Activated CD4-positive, alpha-beta T cell treated with anti-CD3 and anti-CD28 coated beads, Interleukin-2, amount 50 U/mL, for 16 hours (primary cell): Measurements from ENCODE around the gene PCP2.
"Not testable (repeated sequence)": the region's sequence is repeated elsewhere in the genome, so short reads cannot be mapped to it uniquely, and the experiment has no call there.

ENCODE experiments used
- DNase-seq: peaks from one replicate; pipeline ENCODE4 v3.0.0-alpha.2; 2020

The PCP2 gene

GRCh38 chr19:7661744-7662538 is 28.4 kb upstream of the PCP2 start:
- DNase-seq: no peak

DNA sequence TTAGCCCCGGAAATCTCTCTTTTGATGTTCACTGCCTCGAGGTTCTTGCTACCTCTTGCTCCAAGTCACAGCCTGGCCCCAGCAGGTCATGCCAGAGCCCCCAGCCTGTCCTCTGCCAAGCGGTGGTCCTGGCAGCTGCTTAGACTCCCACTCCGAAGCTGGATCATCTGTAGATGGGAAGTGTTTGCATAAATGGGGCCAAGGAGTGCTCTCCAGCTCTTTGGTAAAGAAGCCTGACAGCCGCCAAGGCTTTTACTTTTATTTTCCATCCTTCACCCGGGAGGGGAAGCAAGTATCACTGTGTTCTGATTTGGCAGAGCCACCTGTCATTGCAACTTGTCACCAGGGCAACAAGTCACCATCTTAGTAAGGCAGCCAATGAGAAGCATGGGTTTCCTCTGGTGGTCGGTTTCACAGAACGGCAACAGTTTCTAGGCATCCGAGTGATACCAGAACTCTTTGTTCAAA is 24.7 kb upstream of the PCP2 start:
- peak; percentile 68 for DNase-seq

GRCh38 chr19:7657131-7657751 is 23.7 kb upstream of the PCP2 start:
- no peak for DNase-seq

DNA sequence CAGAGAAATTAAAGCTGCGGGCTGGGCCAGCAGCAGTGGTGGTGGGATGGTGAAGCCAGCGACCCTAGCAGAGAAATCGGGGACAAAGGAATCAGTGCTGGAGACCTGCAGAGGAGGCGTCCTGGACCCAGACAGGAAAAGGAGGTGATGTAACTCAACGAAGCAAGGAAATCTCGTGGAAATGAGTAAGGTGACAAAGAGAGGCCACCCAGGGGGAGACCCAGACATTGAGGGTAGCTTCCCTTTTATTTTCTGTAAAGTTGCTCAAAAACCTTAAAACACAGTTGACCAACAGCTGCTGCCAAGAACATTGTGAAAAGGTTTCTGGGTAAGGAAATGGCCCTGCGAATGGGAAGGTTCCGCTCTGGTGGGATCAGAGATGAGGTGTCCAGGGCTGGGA is 22.1 kb upstream of the PCP2 start:
- no peak for DNase-seq

DNA sequence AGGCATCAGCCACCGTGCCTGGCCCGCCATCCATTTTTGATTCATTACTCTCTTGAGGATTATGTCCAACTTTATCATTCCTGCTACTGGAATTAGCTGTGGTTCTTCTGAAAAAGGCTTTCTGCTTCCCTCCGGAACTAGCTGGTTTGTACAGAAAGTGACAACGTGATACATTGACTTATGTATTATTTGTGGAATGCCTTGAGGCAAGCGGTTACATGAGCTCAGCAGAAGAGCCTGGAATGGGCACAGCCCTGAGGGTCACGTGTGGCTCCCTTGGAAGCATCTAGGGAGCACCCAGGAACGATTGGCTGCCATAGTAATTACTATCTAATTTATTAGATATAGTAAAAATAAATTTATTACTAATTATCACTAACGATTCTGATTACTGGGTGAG is 20.9 kb upstream of the PCP2 start:
- DNase-seq: no peak

DNA sequence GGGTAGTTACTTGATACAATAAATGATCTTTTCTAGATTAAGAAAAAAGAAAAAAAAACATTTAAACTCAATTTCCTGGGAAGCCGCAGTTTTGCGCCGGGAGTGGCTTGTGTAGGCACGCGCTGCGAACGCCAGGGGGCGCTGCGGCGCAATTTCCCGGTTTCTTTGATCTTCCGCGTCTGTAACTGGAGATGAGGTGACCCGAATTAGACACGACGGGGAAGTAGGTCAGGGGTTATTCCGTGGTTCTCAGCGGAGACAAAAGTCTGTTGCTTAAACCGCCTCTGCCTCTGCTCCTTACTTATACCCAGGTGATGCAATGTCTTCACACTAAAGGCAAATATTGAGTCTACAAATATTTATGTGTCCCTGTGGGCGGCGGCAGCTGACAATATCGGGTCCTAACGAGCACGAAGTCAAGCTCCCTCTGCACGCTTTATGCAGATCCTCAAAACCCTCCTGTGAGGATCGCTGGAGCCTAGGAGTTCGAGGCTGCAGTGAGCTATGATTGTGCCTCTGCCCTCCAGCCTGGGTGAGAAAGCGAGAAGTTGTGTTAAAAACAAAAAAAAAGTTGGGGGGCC is 18.6 kb upstream of the PCP2 start:
- DNase-seq: peak; percentile 82

GRCh38 chr19:7650148-7650547 is 16.6 kb upstream of the PCP2 start:
- DNase-seq: no peak

- DNase-seq: no peak
These were observed 14.9 kb upstream of the PCP2 start for GRCh38 chr19:7648265-7649014.

GRCh38 chr19:7647156-7647555 is 13.6 kb upstream of the PCP2 start:
- DNase-seq: no peak

DNA sequence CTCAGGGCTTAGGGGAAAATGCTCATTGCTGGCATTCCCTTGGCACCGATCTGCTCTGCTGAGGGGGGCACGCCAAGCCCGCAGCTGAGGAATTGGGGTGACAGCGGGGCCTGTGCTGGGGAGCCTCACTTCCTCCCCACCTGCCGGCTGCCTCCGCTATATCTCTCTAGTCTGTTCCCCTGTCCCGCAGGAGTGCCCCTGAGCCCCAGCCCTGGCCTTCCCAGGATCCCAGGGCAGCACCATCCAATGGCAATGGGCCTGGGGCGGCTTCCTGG is 12.8 kb upstream of the PCP2 start:
- no peak for DNase-seq

DNA sequence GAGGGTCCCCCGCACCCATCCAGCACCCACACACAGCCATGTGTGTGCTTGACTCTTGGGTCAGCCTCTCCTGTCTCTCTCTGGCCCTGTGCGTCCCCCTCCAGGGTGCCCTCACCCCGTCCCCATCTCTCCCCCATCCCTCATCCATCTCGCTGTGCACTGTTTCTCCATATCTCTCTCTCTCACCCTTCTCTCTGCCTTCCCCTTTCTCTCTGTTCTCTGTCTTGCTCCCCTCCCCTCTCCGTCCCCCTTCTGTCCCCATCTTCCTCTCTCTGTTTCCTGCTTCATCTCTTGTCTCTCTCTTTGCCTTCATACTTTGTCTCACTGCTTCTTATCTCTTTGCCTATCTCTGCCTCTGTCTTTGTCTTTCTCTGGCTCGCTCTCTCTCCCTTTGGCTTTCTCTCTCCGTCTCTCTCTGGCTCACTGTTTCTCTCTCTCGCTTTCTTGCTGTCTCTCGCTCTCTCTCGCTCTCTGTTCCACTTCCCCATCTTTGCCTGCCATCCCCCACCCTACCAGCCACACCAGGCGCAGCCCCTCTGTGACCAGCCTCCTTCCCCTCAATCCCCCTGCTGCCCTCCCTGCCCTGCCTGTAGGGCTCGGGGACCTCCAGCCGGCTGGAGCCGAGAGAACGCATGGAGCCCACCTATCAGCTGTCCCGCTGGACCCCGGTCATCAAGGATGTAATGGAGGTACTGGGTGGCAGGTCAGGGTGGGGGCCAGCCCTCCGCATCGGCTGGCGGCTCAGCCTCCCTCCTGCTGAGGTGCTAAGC is 12.3 kb upstream of the PCP2 start:
- no peak for DNase-seq

- DNase-seq: no peak
These were observed 11.6 kb upstream of the PCP2 start for GRCh38 chr19:7645163-7645562.

GRCh38 chr19:7644550-7644877 is 11.0 kb upstream of the PCP2 start:
- no peak for DNase-seq

GRCh38 chr19:7643629-7644549 is 10.4 kb upstream of the PCP2 start:
- not testable (repeated sequence) for DNase-seq

- no peak for DNase-seq
These were observed 9.5 kb upstream of the PCP2 start for GRCh38 chr19:7643031-7643415.

DNA sequence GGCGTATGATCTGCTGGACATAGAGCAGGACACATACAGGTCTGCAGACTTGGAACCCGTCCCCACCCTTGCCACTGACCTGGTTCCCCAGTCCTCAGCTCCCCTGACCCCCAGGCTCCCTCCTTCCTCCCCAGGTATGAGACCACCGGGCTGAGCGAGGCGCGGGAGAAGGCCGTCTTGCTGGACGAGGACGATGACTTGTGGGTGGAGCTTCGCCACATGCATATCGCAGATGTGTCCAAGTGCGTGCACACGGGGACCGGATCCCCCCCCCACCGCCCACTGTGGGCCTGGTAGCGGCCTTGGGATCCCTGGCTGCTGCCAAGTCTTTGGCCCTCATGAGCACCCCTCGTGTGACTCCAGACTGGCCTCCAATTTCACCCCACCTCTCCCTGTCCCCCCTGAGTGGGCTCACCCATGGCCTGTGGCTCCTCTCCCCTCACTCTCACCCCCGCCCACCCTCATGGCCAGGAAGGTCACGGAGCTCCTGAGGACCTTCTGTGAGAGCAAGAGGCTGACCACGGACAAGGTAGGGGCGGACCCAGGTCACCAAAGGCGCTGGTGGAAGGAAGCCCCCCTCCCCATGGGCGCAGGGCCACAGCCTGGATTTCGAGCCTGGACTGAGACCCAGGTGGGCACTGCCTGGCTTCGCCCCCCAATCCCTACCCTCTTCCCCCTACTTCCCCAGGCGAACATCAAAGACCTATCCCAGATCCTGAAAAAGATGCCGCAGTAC is 8.9 kb upstream of the PCP2 start:
- DNase-seq: no peak

- no peak for DNase-seq
These were observed 8.1 kb upstream of the PCP2 start for GRCh38 chr19:7641290-7642276.

- no peak for DNase-seq
These were observed 7.3 kb upstream of the PCP2 start for GRCh38 chr19:7640803-7641202.

DNA sequence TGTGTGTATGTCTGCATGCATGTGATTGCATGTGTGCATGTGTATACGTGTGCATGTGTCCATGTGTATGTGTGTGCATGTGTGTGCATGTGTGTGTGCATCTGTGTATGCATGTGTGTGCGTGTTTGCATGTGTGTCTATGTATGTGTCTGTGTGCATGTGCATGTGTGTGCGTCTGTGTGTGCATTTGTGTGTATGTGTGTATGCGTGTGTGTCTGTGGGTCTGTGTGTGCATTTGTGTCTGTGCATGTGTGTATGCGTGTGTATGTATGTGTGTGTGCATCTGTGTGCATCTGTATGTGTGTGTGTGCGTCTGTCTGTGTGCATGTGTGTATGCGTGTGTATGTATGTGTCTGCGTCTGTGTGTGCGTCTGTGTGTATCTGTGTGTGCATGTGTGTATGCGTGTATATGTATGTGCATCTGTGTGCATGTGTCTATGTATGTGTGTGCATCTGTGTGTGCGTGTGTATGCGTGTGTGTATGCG is 6.4 kb upstream of the PCP2 start:
- no peak for DNase-seq
